OCI-LY3 (cell line): ENCODE data around the gene NWD2.
"Not testable (repeated sequence)": the region's sequence is repeated elsewhere in the genome, so short reads cannot be mapped to it uniquely, and the experiment has no call there.

Experiments
- H2AFZ ChIP-seq: fragments of 200-600, 300-600 bp; shearing (Covaris generic); 2 replicates; pipeline ENCODE4 v1.6.0; 2014; ENCODE audit warnings: antibody characterized with exemption, low read depth, low read length
- H3K27ac ChIP-seq: fragments of 200-600, 300-600 bp; sonication (generic); 2 replicates; pipeline ENCODE4 v1.5.1; 2014; ENCODE audit warnings: mild to moderate bottlenecking, low read length, moderate library complexity, mixed read lengths
- H3K27me3 ChIP-seq: fragments of 200-600, 300-600 bp; sonication (generic); 2 replicates; pipeline ENCODE4 v1.6.1; 2014; ENCODE audit warnings: low read depth, low read length, mixed read lengths
- H3K36me3 ChIP-seq: fragments of 200-600, 300-600 bp; sonication (generic); replicated peaks from 2 replicates; pipeline ENCODE3; 2014; ENCODE audit warnings: low read depth, low read length, mixed read lengths
- H3K4me1 ChIP-seq: fragments of 300-600, 200-600 bp; sonication (generic); 2 replicates; pipeline ENCODE4 v1.6.1; 2014; ENCODE audit warnings: low read length, mixed read lengths
- H3K4me2 ChIP-seq: fragments of 200-600, 300-600 bp; sonication (generic); 2 replicates; pipeline ENCODE4 v1.6.1; 2014; ENCODE audit warnings: low read length, mixed read lengths
- H3K4me3 ChIP-seq: fragments of 300-600, 200-600 bp; sonication (generic); 2 replicates; pipeline ENCODE4 v1.5.1; 2014; ENCODE audit warnings: antibody characterized with exemption, mild to moderate bottlenecking, low read length, moderate library complexity
- H3K79me2 ChIP-seq: fragments of 300-600, 200-600 bp; shearing (Covaris generic); 2 replicates; pipeline ENCODE4 v1.6.1; 2014; ENCODE audit warnings: mild to moderate bottlenecking, low read length, mixed read lengths
- H3K9ac ChIP-seq: fragments of 300-600, 200-600 bp; shearing (Covaris generic); 2 replicates; pipeline ENCODE4 v1.6.0; 2014; ENCODE audit warnings: mild to moderate bottlenecking, low read length, moderate library complexity
- H3K9me3 ChIP-seq: fragments of 200-600, 300-600 bp; shearing (Covaris generic); 2 replicates; pipeline ENCODE4 v1.6.1; 2014; ENCODE audit warnings: low read length, mixed read lengths; ENCODE audit not compliant: insufficient read depth
- H4K20me1 ChIP-seq: fragments of 200-600, 300-600 bp; sonication (generic); 2 replicates; pipeline ENCODE4 v1.6.1; 2016; ENCODE audit warnings: low read length, mixed read lengths; ENCODE audit not compliant: insufficient read depth
- EZH2phosphoT487 ChIP-seq: fragments of 200-600 bp; shearing (Covaris generic); IDR thresholded peaks from 2 replicates; pipeline ENCODE4 v1.6.1; 2018; ENCODE audit warnings: antibody characterized with exemption, mixed run types, low read depth
- TF ChIP-seq, protein P1 (sequence below): fragments of 200-600, 300-600 bp; sonication (generic); IDR thresholded peaks from 2 replicates; pipeline ENCODE4 v1.5.1; 2014; ENCODE audit warnings: antibody characterized with exemption, low read length, low read depth

Gene NWD2

DNA sequence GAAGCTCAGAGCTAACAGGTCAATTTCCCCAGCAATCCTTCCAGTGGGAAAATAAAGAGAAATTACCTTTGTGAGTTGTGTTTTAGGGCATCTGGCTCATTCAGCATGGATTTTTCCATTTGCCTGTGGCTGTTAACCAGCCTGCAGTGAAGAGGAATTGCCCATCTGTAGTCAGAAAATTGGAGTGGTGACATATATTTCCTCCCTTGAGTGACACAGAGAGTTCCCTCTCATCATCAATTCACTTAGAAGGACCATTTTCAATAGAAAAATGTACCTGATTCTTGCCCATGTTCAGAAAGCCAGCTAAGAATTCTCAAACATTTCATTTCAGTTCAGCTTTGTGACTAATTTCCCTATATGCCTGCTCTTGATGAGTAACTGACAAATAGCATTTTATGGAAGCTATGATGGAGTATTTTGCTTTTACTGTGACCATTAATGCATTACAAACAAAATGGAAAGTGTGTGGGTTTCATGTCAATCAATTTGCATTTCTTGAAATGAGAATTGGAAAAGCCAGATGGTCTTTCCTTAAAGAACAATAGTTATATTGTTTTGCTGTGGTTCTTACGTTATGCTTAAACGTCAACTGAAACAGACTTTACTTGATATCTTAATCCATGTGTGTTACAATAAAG is 155.8 kb downstream of the NWD2 start:
- H3K4me3 ChIP-seq, result no peak overlapping the region
- H3K79me2 ChIP-seq, result no peaks in the 10 kb centered on the region
- no peaks in the 10 kb centered on the region for H4K20me1 ChIP-seq
- peaks cover 10% of the 10 kb centered on the region for H3K4me1 ChIP-seq
- H3K36me3 ChIP-seq, result no peaks in the 10 kb centered on the region
- no peak for TF ChIP-seq EZH2phosphoT487
- TF ChIP-seq, protein P1, sequence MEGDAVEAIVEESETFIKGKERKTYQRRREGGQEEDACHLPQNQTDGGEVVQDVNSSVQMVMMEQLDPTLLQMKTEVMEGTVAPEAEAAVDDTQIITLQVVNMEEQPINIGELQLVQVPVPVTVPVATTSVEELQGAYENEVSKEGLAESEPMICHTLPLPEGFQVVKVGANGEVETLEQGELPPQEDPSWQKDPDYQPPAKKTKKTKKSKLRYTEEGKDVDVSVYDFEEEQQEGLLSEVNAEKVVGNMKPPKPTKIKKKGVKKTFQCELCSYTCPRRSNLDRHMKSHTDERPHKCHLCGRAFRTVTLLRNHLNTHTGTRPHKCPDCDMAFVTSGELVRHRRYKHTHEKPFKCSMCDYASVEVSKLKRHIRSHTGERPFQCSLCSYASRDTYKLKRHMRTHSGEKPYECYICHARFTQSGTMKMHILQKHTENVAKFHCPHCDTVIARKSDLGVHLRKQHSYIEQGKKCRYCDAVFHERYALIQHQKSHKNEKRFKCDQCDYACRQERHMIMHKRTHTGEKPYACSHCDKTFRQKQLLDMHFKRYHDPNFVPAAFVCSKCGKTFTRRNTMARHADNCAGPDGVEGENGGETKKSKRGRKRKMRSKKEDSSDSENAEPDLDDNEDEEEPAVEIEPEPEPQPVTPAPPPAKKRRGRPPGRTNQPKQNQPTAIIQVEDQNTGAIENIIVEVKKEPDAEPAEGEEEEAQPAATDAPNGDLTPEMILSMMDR, result no peak
- no peaks in the 10 kb centered on the region for H3K27me3 ChIP-seq
- H3K4me2 ChIP-seq, result no peak overlapping the region
- no peaks in the 10 kb centered on the region for H3K9me3 ChIP-seq
- H3K9ac ChIP-seq, result no peak overlapping the region
- H3K27ac ChIP-seq, result no peak overlapping the region
- H2AFZ ChIP-seq, result no peak overlapping the region

DNA sequence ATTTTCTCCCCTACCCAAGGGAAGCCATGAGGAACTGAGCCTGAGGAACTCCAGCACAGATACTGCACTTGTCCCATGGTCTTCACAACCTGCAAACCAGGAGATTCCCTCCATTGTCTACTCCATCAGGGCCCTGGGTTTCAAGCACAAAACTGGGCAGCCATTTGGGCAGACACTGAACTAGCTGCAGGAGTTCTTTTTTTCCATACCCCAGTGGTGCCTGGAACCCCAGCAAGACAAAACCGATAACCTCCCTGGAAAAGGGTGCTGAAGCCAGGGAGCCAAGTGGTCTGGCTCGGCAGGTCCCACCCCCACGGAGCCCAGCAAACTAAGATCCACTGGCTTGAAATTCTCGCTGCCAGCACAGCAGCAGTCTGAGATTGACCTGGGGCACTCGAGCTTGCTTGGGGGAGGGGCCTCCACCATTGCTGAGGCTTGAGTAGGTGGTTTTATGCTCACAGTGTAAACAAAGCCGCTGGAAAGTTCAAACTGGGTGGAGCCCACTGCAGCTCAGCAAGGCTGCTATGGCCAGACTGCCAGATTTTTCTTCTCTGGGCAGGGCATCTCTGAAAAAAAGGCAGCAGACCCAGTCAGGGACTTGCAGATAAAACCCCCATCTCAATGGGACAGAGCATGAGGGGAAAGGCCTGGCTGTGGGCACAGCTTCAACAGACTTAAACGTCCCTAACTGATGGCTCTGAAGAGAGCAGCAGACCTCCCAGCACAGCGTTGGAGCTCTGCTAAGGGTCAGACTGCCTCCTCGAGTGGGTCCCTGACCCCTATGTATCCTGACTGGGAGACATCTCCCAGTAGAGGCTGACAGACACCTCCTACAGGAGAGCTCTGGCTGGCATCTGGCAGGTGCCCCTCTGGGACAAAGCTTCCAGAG is 163.6 kb downstream of the NWD2 start:
- not testable (repeated sequence) for H3K4me1 ChIP-seq, H3K79me2 ChIP-seq, H3K27ac ChIP-seq, H3K27me3 ChIP-seq, H3K9me3 ChIP-seq, H2AFZ ChIP-seq, H4K20me1 ChIP-seq, H3K36me3 ChIP-seq, H3K4me3 ChIP-seq, H3K9ac ChIP-seq, H3K4me2 ChIP-seq

DNA sequence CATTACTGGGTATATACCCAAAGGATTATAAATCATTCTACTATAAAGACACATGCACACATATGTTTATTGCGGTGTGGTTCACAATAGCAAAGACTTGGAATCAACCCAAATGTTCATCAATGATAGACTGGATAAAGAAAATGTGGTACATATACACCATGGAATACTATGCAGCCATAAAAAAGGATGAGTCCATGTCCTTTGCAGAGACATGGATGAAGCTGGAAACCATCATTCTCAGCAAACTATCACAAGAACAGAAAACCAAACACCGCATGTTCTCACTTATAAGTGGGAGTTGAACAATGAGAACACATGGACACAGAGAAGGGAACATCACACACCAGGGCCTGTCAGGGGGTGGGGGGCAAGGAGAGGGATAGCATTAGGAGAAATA is 169.1 kb downstream of the NWD2 start:
- not testable (repeated sequence) for H3K4me1 ChIP-seq, H3K36me3 ChIP-seq, H3K4me2 ChIP-seq, H2AFZ ChIP-seq, H3K9me3 ChIP-seq, H3K9ac ChIP-seq, H4K20me1 ChIP-seq, H3K4me3 ChIP-seq, H3K27me3 ChIP-seq, H3K27ac ChIP-seq, H3K79me2 ChIP-seq

DNA sequence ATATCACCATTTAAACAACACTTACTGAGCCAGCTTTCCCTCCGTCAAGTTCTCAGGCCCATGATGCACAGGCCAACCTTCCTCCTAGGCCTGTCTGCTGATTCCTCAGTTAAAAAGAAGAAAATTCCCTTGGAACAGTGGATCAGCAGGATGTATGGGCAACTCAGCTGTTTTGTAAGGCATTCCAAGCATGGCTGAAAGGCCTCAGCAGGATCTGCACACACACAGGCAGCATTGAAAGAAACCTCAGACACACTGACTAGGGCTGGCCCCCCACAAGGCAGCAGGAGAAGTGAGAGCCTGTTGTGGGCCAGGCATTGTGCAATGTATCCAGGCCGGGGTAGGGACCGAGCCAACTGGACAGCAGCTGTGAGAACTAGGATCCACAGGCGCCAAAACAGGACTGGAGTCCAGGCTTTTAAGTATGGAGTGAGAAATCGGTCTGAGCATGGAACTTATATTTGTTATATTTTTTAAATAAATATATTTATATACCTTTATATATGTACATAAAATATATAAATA is 171.4 kb downstream of the NWD2 start:
- Histone ChIP-seq H3K4me2 (no peak overlapping the region), H3K9me3 (no peaks in the 10 kb centered on the region), H4K20me1 (no peaks in the 10 kb centered on the region), H3K36me3 (no peaks in the 10 kb centered on the region), H3K27me3 (no peaks in the 10 kb centered on the region), H3K79me2 (no peaks in the 10 kb centered on the region), H3K4me3 (no peak overlapping the region), H3K27ac (no peak overlapping the region), H3K4me1 (no peaks in the 10 kb centered on the region), H2AFZ (no peak overlapping the region), H3K9ac (no peak overlapping the region)
- TF ChIP-seq, protein P1, result no peak
- no peak for TF ChIP-seq EZH2phosphoT487

DNA sequence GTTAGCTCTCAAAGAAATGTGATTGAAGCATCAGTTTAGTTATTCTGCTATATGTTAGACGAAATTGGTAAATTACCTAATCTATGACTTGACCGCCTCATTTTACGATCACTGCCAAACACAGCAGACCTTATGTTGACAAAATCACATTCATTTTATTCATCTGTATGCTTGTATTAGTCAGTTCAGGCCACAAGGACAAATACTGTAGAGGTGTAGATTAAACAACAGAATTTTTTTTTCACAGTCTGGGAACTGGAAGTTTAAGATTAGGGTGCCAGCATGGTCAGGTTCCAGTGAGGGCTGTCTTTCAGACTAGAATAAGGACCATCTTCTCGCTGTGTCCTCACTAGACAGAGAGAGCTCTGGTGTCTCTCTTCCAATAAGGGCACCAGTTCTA is 177.1 kb downstream of the NWD2 start:
- Histone ChIP-seq H3K4me3 (no peak overlapping the region), H3K4me1 (no peaks in the 10 kb centered on the region), H3K27me3 (no peaks in the 10 kb centered on the region), H3K36me3 (no peaks in the 10 kb centered on the region), H3K27ac (no peak overlapping the region), H4K20me1 (no peaks in the 10 kb centered on the region), H3K79me2 (no peaks in the 10 kb centered on the region), H3K4me2 (no peak overlapping the region), H3K9ac (no peak overlapping the region), H3K9me3 (no peaks in the 10 kb centered on the region), H2AFZ (no peak overlapping the region)
- no peak for TF ChIP-seq EZH2phosphoT487
- TF ChIP-seq, protein P1, result no peak
